Measurements from ENCODE around the gene PCBD1. TPM values are rescaled to one million over a fixed set of nuclear protein-coding genes. Genes with fewer than 3 reads are reported as not detected.

The PCBD1 gene
- total RNA-seq (2022; extraction: Qiagen RNA extraction; ENCODE audit: low read depth): 164 to 263 TPM (median 241 TPM) in 5 replicates

DNA sequence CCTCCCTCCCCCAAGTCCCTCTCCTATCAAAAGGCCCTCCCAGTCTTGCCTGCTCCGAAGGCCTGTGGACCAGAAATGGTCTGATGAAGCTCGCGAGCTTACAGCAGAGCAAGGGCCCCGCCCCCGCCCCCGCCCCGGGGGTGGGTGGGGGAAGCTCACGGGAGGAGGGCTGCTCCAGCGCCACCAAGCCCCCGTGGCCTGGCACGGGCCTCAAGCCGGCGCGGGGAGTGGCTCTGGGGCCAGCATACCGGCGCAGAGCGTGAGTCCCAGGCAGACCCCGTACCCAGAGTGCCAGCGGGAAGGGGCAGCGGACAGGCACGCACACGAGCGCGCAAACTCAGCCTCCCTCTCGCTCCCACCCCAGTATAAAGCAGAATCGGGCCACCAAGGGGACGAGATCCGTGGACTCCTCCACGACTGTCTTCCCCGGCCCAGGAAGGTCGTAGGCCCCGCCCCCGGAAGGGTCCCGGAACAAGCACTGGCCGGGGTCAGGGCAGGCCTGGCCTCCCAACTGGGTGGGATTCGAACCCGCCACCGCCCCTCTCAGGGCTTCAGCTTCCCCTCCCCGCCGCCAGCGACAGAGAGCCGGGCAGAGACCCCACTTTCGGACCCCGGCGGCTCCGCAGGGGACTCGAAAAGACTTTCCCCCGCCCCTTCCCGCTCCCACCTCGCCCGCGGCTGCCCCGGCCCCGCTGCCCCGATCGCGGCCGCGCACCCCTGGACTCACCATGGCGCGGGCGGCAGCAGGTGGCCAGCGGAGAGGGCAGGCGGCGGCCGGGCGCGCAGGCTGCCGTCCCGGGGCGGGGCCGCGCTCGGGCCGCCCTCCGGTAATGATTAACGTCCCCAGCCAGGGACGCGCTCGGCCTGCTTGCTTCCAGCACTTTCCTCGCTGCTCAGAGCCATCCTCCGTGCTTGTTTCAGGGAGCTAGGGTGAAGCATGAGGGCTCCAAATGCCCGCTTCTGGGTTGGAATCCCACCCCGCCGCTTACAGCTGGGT, at the start of gene PCBD1:
PCBD1 (minus strand) TSS at position 762 of the 997 bp plus-strand sequence; CDS start at position 730, 32 bp downstream.

Other genes starting within 250 kb of the PCBD1 start
- gene ADAMTS14, start 216.1 kb downstream of the PCBD1 start, total RNA-seq (2022; extraction: Qiagen RNA extraction; ENCODE audit: low read depth): 0.07 to 0.13 TPM (median 0.10 TPM) in 5 replicates
- gene TBATA, start 103.2 kb downstream of the PCBD1 start, total RNA-seq (2022; extraction: Qiagen RNA extraction; ENCODE audit: low read depth): not detected in 5 replicates
- gene SGPL1, start 72.6 kb downstream of the PCBD1 start, total RNA-seq (2022; extraction: Qiagen RNA extraction; ENCODE audit: low read depth): 26.8 to 37.4 TPM (median 27.9 TPM) in 5 replicates